KOPT-K1 (cell line): ENCODE results near the gene FSTL5.

Experiments used
- H3K27ac ChIP-seq: fragments of 200-600 bp; sonication (generic); 2 replicates; pipeline ENCODE4 v1.5.1; 2016; ENCODE audit warnings: antibody characterized with exemption, mild to moderate bottlenecking, low read depth, low read length; ENCODE audit not compliant: poor library complexity, severe bottlenecking
- H3K36me3 ChIP-seq: fragments of 200-600 bp; sonication (generic); 2 replicates; pipeline ENCODE4 v1.5.1; 2017; ENCODE audit warnings: antibody characterized with exemption, mild to moderate bottlenecking, low read length, moderate library complexity; ENCODE audit not compliant: insufficient read depth
- H3K9me3 ChIP-seq: fragments of 200-600 bp; sonication (generic); 2 replicates; pipeline ENCODE4 v1.5.1; 2017; ENCODE audit warnings: antibody characterized with exemption, low read length, mild to moderate bottlenecking; ENCODE audit not compliant: insufficient read depth, poor library complexity, severe bottlenecking

Gene FSTL5

DNA sequence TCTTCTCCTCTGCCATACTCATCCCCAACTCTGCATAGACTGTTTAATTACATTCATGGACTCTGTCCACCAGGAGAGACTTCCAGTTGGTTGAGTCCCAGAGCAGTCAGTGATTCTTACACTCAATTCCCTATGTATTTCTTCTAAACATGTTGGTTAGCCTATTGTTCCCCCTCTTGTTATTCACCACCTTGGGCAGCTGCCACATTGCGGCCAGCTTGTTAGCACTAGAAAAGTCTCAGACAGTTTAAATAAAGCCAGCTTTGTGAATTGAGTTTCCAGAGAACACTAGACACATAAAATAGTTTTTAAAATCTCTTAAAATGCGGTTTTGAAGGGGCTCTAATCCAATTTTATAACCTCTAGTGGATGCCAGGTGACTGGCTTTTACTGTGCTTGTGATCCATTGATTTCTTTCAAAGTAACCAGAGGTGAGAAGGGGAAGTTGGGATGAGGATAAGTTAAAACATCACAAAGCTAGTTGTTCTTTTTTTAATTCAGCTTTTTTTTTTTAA lies 827.7 kb downstream of the FSTL5 start:
- Histone ChIP-seq H3K27ac (no peak overlapping the region), H3K36me3 (no peaks in the 10 kb centered on the region), H3K9me3 (no peaks in the 10 kb centered on the region)
